H1 (cell line): Measurements from ENCODE around the gene ACADVL. TPM values are rescaled to one million over a fixed set of nuclear protein-coding genes. Genes with fewer than 3 reads are reported as not detected.

ENCODE experiments used
- HDAC6 ChIP-seq: IDR thresholded peaks from one replicate; pipeline ENCODE4 v1.7.1; 2012; ENCODE audit warnings: low read depth, mild to moderate bottlenecking, inconsistent platforms, low read length, moderate library complexity
- POLR2AphosphoS5 ChIP-seq: IDR thresholded peaks from 2 replicates; pipeline ENCODE4 v1.6.1; 2011; ENCODE audit warnings: low read depth, low read length
- RBBP5 ChIP-seq: IDR thresholded peaks from 2 replicates; pipeline ENCODE4 v1.7.1; 2012; ENCODE audit warnings: low read depth, mild to moderate bottlenecking, inconsistent platforms, low read length, moderate library complexity, borderline replicate concordance
- polyA plus RNA-seq, 7 experiments: library from polyadenylated mRNA; depleted of rRNA in 3 of 7; stranded (reverse) in 5 of 7; unstranded in 2 of 7; fragments of >200 nt in 5 of 7; fragments of 200-250 nt in 2 of 7; gene quantifications; 1 replicate in 5 of 7; 2 replicates in 1 of 7; 4 replicates in 1 of 7; pipeline versions ENCODE4 v1.2.1 to v1.2.3, GENCODE V29; 2011 to 2013; ENCODE audit warnings: missing spikeins in 2 of 7, mixed read lengths in 2 of 7
- total RNA-seq: library from RNA; stranded (reverse); fragmentation: NEBNext Ultra II Directional; extraction: Animal tissue kit (Norgen Biotek cat#: 25700); gene quantifications from 2 replicates; pipeline ENCODE4 v1.2.1, GENCODE V29; 2021
- TF ChIP-seq, protein P1 (sequence below): IDR thresholded peaks from 2 replicates; pipeline ENCODE4 v1.6.1; 2012; ENCODE audit warnings: inconsistent platforms

ACADVL gene
- total and polyA plus RNA-seq, 2 of the 8 experiments (the other 6 are each of a cell fraction or from before 2014, with no cell fraction given) = 181 to 231 TPM

DNA sequence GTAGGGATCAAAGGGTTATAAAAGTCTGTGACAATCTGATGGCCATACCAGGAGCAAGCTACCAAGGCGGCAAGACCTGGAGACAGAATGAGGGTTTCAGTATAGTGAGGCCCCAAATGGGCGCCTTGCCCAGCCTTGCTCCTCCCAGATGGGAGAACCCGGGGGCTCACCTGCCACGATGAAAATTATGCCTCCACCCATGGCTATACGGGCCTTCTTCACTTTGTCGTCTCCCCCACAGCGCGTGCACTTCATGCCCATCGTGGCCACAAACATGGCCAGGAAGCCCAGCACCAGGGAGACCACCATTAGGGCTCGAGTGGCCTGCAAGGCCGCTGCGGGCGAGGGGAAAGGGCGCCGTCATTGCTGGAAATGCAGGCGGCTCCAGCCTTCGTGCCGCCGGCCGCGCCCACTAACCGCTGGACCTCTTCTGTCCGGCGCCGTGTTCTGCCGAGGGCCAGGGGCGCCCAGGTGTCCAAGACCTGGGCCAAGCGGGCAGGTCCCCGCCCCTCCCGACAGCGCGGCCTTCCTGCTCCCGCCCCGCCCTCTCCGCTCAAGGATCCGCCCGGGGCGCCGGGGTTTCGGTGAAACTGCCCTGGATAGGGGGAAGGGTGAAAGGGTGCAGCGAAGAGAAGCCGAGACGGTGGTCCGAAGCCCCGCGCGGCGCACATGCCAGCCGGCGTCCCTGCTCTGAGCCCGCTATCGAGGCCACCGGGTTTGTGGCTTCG is 41.1 kb downstream of the ACADVL start (continued):
- TF ChIP-seq HDAC6 (no peak), RBBP5 (peak; percentile 36; the same call in 1 of the 2 replicates), POLR2AphosphoS5 (peak; percentile 81; the same call in 1 of the 2 replicates)
- TF ChIP-seq, protein P1, sequence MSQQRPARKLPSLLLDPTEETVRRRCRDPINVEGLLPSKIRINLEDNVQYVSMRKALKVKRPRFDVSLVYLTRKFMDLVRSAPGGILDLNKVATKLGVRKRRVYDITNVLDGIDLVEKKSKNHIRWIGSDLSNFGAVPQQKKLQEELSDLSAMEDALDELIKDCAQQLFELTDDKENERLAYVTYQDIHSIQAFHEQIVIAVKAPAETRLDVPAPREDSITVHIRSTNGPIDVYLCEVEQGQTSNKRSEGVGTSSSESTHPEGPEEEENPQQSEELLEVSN = no peak; the same call in 1 of the 2 replicates
